BJ (cell line): ENCODE data around the gene ZGRF1. TPM values are rescaled to one million over a fixed set of nuclear protein-coding genes. Genes with fewer than 3 reads are reported as not detected.
"Not testable (repeated sequence)": the region's sequence is repeated elsewhere in the genome, so short reads cannot be mapped to it uniquely, and the experiment has no call there.

ENCODE experiments used
- CTCF ChIA-PET: fragments of 350-600 bp; formaldehyde crosslinking; extraction: SDS; loops from one replicate; lab custom pipeline; 2021; ENCODE audit warnings: antibody characterized with exemption, inconsistent platforms; lab: Yijun Ruan, JAX
- POLR2A ChIA-PET: fragments of 300-600 bp; sonication (Branson Sonifier 250); formaldehyde crosslinking; extraction: SDS; loops from one replicate; lab custom pipeline; 2021; ENCODE audit warnings: antibody characterized with exemption; lab: Charles Lee
- DNase-seq: peaks from one replicate; pipeline ENCODE4 v3.0.0-alpha.2; 2011; ENCODE audit warnings: low read depth
- H3K27me3 ChIP-seq: 2 replicates; pipeline ENCODE4 v1.6.0; 2011; ENCODE audit warnings: low read length; ENCODE audit not compliant: control insufficient read depth, insufficient read depth
- H3K36me3 ChIP-seq: 2 replicates; pipeline ENCODE4 v1.5.1; 2011; ENCODE audit warnings: low read length; ENCODE audit not compliant: control insufficient read depth, insufficient read depth
- H3K4me3 ChIP-seq: 2 replicates; pipeline ENCODE4 v1.5.1; 2011; ENCODE audit warnings: low read depth, mild to moderate bottlenecking, control low read depth, low read length
- polyA plus RNA-seq: library from polyadenylated mRNA; depleted of rRNA; stranded (reverse); fragments of >200 nt; gene quantifications from 2 replicates; pipeline ENCODE4 v1.2.3, GENCODE V29; 2011; rRNA removed
- small RNA-seq: library from RNA; depleted of rRNA; stranded (forward); fragments of <200 nt; gene quantifications from one replicate; pipeline ENCODE3, GENCODE V24; 2012; ENCODE audit warnings: low replicate concordance, low read depth; ENCODE audit not compliant: insufficient read length
- TF ChIP-seq, protein P1 (sequence below): IDR thresholded peaks from 2 replicates; pipeline ENCODE4 v1.5.1; 2011; ENCODE audit warnings: low read depth, mild to moderate bottlenecking, control low read depth, inconsistent platforms, low read length, moderate library complexity; ENCODE audit not compliant: insufficient read depth

Gene ZGRF1
- polyA plus RNA-seq, 1 experiment: 1.4 TPM

GRCh38 chr4:112504807-112505206, 131.9 kb downstream of the ZGRF1 start:
- TF ChIP-seq, protein P1, sequence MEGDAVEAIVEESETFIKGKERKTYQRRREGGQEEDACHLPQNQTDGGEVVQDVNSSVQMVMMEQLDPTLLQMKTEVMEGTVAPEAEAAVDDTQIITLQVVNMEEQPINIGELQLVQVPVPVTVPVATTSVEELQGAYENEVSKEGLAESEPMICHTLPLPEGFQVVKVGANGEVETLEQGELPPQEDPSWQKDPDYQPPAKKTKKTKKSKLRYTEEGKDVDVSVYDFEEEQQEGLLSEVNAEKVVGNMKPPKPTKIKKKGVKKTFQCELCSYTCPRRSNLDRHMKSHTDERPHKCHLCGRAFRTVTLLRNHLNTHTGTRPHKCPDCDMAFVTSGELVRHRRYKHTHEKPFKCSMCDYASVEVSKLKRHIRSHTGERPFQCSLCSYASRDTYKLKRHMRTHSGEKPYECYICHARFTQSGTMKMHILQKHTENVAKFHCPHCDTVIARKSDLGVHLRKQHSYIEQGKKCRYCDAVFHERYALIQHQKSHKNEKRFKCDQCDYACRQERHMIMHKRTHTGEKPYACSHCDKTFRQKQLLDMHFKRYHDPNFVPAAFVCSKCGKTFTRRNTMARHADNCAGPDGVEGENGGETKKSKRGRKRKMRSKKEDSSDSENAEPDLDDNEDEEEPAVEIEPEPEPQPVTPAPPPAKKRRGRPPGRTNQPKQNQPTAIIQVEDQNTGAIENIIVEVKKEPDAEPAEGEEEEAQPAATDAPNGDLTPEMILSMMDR: no peak
- DNase-seq: no peak
- H3K4me3 ChIP-seq: no peak overlapping the region
- no peaks in the 10 kb centered on the region for H3K36me3 ChIP-seq
- ChIA-PET CTCF (no interaction called here), POLR2A (no interaction called here)
- H3K27me3 ChIP-seq: peaks cover 26% of the 10 kb centered on the region

DNA sequence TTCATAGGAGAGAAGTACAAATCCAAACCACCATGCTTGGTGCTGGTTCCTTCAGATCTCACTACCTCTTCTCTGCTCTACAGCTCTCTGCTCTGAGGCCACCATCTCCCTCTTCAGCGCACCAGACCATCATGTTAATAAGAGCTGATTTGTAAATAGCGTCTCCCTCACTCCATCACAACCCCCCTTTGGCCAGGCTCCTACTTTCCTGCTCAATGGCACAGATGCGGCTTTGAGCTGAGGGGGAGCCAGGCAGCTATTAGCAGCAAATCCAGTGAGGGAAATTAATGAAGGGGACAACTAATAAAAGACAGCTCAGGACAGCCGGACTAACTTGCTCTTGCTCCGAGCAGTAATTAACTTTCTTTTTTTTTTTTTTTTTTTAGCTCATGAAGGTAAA, 133.8 kb downstream of the ZGRF1 start:
- CTCF ChIA-PET: interaction anchor here (1.3 kb wide), 1 partner anchor 13 kb away, joined by 4 read pairs; the partner anchor contains the start of gene NEUROG2
- Histone ChIP-seq H3K4me3 (no peak overlapping the region), H3K27me3 (peaks cover 14% of the 10 kb centered on the region), H3K36me3 (no peaks in the 10 kb centered on the region)
- POLR2A ChIA-PET: no interaction called here
- DNase-seq: no peak
- TF ChIP-seq, protein P1: no peak

GRCh38 chr4:112492321-112492720, 144.4 kb downstream of the ZGRF1 start:
- Histone ChIP-seq H3K4me3 (no peak overlapping the region), H3K27me3 (no peaks in the 10 kb centered on the region), H3K36me3 (no peaks in the 10 kb centered on the region)
- DNase-seq: no peak
- TF ChIP-seq, protein P1: no peak
- ChIA-PET POLR2A (no interaction called here), CTCF (no interaction called here)

GRCh38 chr4:112490808-112491207, 145.9 kb downstream of the ZGRF1 start:
- POLR2A ChIA-PET: not testable (repeated sequence)

More at GRCh38 chr4:112490808-112491207, 145.9 kb downstream of the ZGRF1 start:
- H3K27me3 ChIP-seq, DNase-seq, H3K36me3 ChIP-seq, H3K4me3 ChIP-seq: not testable (repeated sequence)
- CTCF ChIA-PET: interaction anchor here (1.4 kb wide), 1 partner anchor 10 kb away, joined by 3 read pairs; no protein-coding TSS in a partner anchor

Small RNA genes lying within 50 kb of the gene (small RNA-seq; reads per million reads assigned to genes)
- gene MIR302A (636 reads per million, percentile 96 among the genes with 10 or more reads in this experiment), gene MIR302C (532 reads per million, percentile 96 among the genes with 10 or more reads in this experiment), gene MIR302D (109 reads per million, percentile 91 among the genes with 10 or more reads in this experiment), gene MIR367 (4.8 reads per million, percentile 60 among the genes with 10 or more reads in this experiment)

Other genes starting within 250 kb of the ZGRF1 start
- not detected in 2 replicates for gene NEUROG2, start 120.7 kb downstream of the ZGRF1 start, polyA plus RNA-seq
- 6.3 and 18.1 TPM in 2 replicates for gene LARP7, start 234 bp upstream of the ZGRF1 start, polyA plus RNA-seq